ENCODE data around the gene DEDD.

The DEDD gene

GRCh38 chr1:161090617-161091016 is 41.9 kb downstream of the DEDD start:
- no peak for DNase-seq

- no peak for DNase-seq
Measured at GRCh38 chr1:161089938-161090337, 42.5 kb downstream of the DEDD start.

DNA sequence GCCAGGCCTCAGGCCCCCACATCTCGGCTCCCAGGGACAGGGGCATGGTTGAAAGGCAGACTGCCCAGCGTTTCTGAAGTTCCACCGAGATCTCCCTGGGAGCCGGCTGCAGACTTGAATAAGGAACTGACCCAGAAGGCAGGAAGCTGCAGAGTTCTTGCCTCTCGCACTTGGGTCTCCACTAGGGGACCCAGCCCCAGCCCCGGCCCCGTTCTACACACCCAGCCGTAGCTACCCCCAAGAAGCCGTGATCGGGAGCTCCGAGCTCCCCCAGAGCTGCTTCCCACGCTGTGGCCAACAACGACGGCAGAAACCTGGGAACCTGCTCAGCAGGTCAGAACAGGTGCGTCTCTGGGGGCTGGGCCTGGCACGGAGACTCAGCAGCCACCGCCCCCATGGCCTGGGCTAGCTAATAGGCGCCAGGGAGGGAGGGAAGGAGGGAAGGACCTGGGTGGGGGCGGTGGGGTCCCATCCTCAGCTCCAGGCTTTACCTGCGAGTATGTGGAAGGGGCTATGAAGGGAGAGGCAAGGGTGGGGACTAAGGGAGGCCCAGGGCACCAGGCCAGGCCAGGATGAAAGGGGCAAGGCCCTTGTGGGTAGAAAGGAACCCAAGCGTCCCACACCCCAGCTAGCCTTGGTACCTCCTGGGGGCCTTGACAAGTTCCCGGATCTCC is 43.1 kb downstream of the DEDD start, which contains the start of gene NECTIN4:
TSS of gene NECTIN4 (minus strand) at position 308 of the 674 bp plus-strand sequence. CDS start at position 46, 262 bp downstream.
- no peak for DNase-seq

GRCh38 chr1:161088587-161089110 is 43.8 kb downstream of the DEDD start:
- DNase-seq: peak; percentile 75

- no peak for DNase-seq
Measured at GRCh38 chr1:161086457-161086856, 46.0 kb downstream of the DEDD start.

DNA sequence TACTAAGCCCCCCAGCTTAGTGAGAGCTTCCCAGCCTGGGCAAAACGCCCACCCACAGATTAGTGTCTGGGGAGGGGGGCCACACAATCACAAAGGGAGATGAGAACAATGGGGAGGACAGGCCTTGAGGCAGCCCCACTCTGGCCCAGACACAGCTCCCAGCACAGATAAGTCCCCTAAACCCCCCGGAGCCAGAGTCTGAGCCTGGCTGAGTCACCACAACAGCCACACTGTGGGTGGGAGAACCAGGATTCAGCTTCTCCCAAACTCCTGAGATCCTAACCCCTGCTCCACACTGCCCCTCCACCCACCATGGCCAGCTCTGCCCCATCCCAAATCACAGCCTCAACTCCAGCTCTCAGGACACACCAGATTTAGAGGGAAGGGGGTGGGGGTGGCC is 47.3 kb downstream of the DEDD start:
- no peak for DNase-seq

DNA sequence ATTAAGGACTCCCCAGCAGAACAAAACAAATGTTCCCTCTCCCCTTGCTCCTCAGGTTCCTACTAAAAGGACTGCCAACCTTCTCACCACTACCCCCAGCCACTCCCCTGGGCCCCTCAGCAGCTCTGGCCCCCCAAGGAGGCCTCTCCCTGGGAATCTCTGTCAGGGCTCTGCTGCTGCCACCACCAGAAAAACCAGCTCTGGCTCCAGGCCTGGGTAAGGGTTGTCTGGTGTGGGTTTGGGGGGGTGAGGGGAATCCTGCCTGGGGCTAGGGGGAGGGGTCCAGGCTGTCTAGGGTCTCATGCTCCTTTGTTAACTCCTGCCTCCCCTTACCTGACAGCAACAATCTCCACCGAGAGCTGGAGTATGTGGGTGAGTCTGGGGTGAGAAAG is 47.9 kb downstream of the DEDD start:
- DNase-seq: no peak

DNA sequence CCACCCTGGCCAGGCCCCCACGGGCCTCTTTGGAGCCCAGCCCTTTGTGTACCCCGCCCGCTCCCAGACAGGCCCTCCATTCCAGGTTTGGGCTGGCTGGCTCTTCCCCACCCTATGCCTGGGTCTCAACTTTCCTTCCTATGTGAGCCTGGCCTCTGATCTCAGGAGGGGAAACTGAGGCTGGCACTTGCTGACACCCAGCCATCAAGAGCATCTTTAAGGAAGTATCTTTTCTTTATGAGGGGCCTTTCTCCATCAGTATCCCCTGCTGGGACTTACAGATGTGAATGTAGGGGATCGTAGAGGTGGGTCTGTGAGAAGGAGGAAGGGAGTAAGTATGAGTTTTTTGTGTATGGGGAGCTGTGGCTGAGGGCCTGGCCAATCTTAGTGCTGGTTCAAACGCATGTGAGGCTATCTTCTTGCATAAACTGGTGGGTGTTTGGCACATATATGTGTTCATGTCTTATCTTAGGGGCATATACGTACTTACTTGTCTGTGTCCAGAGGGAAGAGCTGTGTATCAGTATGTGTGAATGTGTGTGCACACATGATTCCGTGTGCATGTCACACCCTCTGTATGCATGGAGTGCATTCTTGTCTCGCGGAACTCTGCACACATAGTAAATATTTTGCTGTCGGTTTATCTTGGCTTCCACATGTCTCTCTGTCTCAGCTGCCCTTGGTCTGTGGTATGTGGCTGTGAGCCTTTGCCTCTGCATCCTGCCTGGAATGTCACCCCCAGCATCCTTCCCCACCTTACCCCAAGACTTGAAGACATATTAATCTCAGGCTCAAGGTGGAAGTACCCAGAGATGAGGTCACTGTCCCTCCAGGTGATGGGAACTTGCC is 48.5 kb downstream of the DEDD start:
- DNase-seq: peak; percentile 4

- DNase-seq: peak; percentile 95
Measured at GRCh38 chr1:161082996-161083747, 49.3 kb downstream of the DEDD start.

DNA sequence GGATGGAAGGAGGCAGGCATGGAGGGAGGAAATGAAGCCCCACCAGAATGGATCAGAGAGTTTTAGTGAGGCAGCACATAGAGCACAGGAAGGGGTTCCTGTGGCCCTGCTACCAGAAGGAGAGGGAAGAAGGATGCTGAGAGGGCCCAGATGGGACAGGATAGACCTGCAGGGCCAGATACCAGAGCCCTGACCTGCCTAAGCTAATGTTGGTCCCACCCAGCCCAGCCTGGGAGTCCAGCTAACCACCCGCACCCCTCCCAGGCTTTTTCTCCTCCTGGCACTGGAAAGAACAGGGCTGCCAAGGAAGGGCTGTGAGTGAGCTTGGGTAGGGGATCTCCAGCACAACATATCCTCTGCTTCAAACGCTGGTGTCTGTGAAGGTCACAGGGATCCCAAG is 50.0 kb downstream of the DEDD start:
- DNase-seq: no peak

- DNase-seq: no peak
Measured at GRCh38 chr1:161081519-161081918, 50.9 kb downstream of the DEDD start.

DNA sequence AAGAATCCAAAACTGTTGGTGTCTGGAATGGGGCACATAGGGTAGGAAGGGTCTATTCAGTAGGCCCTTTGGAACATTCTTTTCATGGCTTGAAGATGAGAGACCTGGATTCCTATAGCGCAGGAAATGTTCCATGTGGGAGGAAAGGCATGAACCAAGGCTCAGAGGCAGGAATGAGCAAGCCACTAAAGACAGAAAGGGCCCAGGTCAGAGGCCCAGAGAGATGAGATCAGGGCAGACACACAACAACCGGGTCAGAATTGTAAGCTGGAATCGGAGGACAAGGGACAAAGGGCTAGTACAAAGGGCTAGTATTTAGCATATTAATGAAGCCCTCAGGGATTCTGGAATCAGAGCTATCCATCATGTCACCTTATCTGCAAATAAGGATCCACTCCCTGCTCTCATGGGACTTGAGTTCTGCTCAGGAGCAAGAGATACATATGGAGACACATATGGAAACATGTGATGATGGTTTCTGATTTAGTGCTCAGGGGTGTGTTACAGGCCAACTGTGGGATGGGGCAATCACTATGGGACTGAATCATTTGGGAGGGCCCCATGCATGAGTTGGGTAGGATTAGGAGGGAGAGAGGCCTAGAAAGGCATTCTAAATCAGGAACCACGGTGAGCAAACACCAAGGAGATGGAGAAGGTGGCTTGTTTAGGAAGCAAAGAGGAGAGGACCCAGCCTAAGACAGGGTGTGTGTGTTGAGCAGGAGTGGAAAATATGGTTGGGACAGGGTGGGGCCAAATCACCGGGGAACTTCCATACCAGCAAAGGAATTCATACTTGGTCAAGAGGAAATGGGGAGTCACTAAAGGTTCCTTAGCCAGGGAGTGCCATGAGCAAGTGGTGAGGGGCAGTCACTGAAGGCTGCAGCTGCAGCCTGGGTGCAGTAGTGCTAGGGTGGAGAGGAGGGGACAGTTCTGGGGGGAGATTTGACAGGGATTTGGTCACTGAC is 51.7 kb downstream of the DEDD start:
- peak; percentile 44 for DNase-seq

GRCh38 chr1:161079436-161080110 is 52.9 kb downstream of the DEDD start:
- DNase-seq: no peak

DNA sequence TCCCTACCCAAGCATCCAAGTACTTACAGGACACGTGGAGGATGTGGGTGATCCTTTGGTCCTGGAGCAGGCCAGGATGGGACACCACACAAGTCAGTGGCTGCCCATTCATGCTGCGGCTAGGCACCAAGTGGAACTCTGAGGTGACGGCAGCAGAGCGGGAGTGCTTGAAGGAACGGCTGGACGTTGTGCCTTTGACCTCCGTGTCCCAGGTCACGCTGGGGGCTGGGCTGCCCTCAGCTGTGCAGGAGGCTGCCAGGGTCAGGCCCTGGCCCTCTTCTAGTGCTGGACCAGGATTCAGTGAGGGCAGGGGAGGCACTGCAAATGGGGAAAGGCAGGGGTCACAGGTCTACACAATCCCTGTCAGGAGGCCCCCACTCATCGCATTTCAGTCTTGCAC is 55.0 kb downstream of the DEDD start:
- DNase-seq: no peak

GRCh38 chr1:161076410-161076809 is 56.1 kb downstream of the DEDD start:
- DNase-seq: no peak

- DNase-seq: no peak
Measured at GRCh38 chr1:161074676-161075368, 57.6 kb downstream of the DEDD start.

DNA sequence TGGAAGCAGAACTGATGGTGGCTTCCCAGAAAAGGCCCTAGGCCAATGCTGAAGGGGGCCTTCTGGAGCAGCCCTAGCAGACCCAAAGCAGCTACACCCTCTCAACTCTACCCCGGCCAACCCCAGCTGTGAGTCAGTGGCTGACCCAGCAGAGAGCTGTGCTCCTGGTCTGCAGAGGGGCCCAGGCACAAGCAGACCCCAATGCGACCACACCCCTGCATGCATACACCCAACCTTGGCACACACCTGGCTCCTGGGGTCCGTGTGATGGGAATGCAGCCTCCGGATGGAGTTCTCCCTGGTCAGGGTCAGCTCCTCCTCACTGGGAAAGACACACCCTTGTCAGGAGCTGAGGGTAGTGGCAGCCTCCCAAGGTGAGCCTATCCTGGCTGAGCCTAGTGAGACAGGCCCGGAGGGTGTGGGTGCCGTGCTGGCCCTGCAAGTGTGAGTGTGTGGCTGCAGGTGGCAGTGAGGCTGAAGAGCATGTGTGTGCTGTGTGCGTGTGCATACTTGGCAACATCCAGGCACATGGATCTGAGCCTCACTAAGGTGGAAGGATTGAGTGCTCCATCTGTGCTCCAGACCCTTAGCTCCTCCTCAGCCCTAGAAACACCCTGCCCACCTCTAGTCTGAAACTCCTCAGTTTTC is 58.9 kb downstream of the DEDD start:
- no peak for DNase-seq

GRCh38 chr1:161072751-161073449 is 59.6 kb downstream of the DEDD start:
- no peak for DNase-seq

GRCh38 chr1:161071886-161072371 is 60.5 kb downstream of the DEDD start:
- peak; percentile 43 for DNase-seq
